NCI-H128 (cell line): Measurements from ENCODE around the gene AATK.

Experiments
- DNase-seq: peaks from one replicate; lab custom pipeline; 2025; ENCODE audit not compliant: unreplicated experiment; lab: John Stamatoyannopoulos, UW

The AATK gene

DNA sequence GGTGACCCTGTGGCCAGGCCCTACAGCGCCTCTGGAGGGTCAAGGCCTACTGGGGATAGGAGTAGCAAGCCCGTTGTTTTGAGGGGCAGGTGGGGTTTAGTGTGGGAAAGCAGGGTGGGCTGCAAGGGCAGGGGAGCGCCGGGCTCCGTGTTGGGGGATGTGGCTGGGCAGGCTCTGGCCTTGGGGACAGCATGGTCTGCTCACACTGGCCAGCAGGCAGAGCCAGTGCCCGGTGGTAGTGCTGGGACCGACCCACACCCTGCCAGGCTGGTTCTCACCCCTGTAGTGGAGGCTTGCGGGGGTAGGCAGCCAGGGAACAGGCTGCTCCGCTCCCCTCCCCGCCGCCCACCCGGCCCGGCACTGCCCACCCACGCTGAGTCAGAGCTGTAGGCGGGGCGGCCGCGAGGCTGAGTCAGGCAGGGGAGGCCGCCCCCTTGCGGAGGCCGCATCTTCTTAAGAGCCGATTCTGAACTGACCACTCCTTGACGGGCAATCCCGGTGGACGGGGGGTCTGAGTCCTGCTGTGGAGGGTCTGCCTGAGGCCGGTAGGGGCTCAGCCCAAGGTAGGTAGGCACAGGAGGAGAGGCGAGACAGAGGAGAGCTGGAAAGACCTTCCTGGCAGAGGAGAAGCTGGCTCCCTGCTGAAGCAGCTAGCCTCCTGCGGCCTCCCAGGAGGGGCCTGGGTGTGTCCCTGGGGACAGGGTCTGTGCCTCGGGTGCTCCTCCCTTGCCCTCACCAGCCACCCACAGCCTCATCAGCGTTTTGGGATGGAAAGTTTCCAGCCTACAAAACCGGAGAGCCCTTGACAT lies 68.7 kb downstream of the AATK start:
- no peak for DNase-seq

DNA sequence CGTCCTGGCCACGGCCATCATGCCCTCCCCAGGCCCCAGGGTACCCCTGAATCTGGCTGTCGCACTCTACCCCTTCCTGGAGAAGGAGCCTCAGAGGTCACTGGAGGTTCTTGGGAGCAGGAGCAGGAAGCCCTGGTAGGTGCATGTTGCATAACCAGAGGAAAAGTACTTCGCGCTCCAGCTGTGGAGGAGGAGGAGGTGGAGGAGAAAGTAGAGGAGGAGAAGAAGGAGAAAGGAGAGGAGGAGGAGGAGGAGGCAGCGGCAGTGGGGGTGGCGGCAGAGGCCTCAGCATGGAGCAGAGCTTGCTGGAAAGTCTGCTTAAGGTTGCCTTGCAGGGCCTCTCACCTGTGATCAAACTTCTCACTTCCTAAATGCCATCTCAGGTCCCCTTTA lies 69.3 kb downstream of the AATK start:
- no peak for DNase-seq

DNA sequence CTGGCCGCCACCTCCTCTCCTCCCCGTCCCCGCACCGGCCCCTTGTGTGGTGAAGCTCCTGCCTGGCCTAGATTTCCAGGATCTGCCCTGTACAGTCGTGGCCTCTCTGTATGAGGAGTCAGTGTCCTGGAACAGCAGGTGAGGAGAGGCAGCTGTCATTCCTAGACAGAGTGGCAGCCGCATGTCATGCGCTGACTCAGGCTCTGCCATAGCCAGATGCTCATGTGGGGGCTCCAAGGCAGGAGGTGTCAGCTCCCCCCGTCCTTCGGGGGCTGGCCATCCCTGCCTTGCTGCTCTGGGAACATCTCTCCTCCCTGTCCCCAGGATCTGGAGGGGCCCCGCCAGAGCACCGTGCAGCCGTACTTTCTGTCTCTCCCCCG lies 70.6 kb downstream of the AATK start:
- no peak for DNase-seq

DNA sequence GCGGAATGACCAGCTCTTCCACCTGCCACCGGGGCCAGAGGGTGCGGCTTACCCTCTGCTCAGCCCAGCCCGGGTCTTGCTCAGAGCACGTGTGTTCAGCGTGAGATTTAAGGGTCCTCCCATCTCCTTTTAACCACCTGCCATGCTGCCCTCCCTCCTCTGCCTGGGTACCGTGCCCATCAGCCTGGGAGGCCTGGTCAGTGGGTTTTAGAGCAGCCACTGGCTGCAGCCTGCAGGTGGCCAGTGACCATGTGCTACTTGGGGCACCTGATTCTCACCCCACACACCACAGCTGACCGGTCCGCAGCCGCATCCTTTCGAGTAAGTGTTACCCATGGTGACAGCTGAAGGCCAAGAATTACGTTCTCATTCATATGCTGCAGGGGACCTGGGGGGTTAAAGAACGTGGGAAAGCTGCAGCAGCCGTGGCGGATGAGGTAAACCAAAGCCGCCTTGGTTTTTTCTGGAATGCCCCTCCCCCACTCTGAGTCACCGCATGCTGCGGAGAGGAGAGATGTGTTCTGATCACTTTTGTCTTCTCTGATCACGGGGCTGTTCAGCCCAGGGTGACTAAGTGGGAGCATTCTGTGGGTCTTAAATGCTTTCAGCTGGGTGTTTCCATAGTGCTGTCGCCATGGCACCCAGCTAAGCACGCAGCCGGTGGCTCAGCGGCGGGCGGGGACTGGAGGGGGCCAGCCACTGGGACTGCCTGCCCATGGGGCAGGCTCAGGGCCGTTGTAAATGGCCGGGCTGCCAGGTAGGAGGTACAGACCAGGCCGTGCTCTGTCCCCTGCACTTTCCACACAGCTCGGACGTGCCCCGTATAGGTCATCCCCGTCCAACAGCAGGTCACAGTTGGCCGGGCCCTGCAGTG lies 71.3 kb downstream of the AATK start:
- DNase-seq = peak; percentile 87

DNA sequence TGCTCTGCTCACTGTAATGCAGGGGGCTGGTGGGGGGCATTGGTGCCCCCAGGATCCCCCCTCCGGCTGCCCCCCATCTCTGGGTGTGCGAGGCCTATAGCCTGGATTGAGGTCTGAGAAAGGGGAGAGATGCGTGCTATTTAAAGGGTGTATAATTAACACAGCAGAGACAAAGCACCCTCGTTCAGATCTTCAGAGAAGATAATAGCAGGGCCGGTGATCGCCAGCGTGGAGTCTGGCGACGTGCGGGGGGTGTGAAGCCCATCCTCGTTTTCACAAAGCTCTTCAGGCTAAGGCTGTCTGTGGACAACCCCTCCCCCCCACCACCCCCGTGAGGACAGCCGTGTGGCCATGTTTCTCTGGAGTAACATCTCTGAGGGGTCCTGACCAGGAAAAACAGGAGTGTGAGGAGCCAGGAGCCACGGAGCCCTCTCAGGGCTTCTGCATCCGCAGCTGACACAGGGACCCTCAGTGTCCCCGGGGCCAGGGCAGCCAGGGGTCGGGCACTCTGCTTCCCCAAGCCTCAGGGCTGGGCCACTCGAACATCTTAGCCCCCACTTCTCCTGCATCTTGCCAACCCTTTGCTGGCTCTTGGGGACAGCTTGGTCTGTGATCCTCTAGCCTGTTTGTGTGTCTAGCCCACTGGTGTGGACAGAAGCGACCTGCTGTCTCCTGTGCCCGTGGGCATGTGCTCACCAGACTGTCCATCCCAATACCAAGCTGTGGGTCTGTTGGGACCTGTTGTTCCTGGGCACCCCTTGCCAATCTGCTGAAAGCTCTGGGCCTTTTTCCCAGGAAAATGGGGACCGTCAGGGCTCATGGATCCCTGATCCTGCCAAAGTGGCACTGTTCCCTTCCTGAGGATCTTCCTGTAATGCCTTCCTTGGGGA lies 72.2 kb downstream of the AATK start:
- DNase-seq = no peak

DNA sequence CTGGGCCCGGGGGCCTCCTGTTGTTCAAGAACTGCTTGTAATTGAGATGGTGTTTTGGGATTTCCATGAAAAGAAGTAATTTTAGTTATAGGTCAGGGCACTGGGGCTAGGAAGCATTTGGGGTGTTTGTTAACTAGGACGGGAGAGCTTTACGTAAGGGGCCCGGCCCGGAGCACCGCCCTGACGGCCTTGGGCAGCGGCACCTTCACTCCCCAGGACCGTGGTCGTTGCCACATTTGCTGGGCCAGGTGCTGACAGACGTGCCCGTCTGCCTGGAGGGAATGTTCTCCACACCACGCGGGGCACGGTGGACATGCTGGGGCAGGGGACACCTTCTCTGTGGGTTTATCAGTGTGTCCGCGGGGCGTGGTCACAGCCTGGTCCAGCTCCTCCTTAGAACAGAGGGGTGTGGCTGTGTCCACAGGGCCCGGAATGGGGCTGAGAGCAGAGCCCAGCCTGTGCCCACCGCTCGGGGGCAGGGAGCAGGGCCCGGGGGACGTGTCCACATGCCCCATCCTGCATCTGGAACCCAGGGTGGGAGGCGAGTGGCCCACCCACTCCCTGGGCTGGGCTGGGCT lies 73.4 kb downstream of the AATK start:
- no peak for DNase-seq

DNA sequence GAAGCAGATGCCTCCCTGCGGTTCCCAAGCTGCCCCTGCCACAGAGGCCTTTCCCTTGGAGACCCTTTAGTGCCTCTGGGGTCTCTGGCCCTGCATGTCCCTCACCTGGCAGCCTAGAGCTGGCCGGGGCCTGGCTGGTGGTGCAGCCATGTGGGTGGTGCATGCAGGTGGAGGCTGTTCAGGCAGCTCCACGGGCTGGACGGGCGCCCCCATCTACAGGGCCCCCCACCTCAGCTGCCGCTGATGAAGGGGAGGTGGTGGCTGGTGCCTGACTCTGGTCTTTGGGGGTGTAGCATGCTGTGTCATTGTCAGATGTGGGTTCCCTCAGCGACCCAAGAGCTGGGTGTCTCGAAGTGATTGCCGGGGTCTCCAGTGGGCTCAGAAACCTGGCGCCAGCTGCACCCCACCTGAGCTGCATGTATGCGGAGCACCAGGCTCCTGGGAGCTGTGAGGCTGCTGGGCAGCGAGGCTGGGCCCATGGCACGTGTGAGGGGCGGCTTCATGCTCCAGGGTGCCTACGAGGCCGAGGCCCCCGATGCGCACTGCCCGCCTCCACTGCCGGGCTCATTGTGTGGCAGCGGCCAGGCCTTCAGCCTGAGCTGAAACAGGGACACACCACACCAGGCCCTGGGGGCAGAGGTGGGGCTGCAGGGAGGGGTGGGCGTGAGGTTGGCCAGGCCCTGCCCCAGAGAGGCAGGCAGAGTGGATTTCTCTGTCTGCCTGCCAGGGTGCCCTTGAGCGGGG lies 74.1 kb downstream of the AATK start:
- no peak for DNase-seq

DNA sequence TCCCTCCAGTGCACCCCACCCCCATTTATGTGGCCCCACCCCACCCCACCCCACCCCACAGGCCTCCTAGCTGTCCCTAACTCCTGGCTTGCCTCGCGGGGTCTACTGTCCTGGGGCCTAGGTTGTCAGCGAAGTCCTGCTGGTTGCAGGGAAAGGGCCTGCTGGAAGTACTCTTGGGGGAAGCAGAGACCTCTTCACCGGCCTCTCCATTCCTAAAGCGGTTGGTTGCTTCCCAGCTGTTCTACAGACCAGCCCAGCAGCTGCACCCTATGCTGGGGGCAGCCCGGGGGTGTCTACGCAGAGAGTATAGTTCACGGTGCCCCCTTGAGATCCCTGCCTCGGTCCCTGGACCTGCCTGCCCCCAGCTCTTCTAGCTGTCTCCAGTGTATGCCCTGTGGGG lies 74.9 kb downstream of the AATK start:
- no peak for DNase-seq

DNA sequence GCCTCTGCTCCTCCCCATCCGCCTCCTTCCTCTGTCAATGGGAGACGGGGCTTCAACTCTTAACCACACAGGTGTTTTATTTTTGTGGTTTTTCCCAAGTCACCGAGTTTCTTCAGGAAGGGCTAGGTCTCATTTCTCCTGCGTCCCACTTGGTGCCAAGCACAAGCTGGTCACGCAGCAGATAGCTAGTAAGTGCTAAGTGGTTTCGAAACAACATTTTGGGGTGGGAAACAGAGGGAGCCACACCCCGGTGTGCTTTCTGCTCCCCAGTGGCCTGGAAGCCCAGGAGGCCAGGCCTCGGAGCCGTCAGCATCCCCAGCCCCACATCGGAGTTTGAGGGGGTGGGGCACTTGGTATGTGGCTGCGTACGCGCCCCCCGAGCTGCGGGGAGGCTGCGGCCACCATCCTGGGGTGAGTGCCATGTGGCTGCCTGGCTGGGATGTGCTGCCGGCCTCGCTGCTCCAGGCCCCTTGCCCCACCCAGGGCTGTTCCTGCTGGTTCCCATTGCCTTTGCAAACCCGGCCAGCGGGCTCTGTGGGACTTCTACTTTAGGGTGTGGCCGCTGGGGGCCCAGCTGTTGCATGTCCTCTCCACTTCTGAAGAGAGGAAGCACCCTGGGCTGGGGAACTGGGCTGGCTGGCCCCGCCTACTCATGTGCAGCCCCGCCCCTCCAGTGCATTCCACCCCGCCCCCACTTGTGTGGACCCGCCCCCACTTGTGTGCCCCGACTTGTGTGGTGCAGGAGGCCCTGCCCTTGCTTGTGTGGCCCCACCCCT lies 75.5 kb downstream of the AATK start:
- DNase-seq = no peak

DNA sequence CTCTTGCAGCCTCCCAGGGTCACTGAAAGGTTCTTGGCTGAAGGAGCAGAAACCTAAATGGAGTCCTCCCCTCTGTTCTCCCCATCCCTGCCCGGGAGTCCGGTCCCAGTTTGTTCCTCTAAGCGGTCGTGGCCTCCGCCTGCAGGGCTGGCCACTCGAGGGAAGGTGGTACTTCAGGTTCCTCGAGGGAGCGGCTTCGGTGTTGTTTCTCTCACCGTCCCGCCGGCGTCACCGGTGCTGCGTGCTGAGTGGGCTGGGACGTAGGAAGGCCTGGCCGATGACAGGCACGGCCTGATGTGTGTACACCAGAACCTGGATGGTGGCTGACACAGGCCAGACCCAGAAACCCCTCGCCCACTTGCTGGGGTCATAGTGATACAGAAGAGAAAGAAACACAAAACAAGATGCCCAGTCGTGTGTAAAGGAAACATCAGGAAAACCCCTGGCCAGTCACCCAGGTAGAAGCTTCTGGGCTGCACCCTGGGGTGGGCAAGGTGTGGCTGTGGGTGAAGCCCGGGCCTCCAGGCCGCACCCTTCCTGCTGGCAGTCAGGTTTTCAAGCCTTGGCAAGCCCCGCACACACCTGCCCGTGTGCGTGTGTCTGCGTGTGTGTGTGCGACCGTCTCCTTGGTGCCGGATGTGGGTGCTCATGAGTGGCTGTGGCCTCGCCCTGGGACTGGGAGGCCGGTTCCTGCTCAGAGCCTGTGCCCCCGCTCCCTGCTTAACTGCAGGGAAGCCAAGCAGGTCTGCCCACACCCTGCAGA lies 79.1 kb downstream of the AATK start:
- no peak for DNase-seq

DNA sequence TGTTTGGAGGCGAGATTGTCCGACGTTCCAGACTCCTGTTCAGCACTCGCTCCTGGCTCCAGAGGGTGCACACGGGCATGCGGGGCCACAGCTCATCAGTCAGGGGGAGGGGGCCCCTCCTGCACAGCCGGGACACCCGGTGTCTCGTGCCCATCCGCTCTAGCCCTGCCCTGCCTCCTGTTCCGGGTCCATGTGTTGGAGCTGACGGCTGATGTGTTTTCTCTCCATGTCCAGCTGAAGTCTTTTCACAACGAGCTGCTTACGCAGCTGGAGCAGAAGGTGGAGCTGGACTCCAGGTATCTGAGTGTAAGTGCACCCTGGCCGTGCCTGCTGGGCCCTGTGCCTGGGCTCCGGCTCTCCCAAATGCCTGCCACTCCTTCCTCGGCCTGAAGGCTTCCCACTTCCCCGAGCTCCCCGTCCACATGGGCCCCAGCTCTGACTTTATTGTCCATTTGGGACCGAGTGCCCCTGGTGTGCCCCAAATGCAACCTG lies 80.6 kb downstream of the AATK start:
- no peak for DNase-seq

DNA sequence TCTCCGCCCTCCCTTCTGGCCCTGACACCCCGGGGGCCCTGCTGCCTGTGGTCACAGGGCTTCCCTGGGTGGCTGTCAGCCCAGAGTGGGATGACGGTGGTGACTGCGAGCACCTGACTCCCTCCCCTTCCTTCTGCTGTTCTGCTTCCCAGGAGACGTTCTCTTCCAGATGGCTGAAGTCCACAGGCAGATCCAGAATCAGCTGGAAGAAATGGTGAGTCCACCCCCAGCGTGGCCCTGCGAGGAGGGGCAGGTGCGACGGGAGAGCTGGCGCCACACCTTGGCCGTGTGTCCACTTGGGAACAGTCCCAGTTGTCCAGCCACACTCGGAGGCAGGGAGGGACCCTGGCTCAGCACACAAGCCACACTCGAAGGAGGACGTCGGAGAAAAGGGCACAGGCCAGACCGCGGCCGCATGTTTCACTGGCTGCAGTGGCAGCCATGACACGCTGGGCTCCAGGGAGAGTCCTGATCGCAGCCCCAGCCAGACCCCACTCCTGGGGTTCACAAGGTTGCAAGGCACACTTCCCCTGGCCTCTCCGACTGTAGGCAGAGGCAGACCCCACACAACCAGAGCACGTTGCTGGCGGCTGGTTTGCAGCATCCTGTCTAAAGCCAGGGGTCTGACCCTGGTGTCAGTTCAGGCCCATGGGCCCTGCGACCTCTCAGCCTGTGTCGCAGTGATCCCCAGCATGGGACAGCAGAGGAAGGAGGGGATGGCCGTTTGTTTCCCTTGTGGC lies 81.2 kb downstream of the AATK start:
- no peak for DNase-seq

DNA sequence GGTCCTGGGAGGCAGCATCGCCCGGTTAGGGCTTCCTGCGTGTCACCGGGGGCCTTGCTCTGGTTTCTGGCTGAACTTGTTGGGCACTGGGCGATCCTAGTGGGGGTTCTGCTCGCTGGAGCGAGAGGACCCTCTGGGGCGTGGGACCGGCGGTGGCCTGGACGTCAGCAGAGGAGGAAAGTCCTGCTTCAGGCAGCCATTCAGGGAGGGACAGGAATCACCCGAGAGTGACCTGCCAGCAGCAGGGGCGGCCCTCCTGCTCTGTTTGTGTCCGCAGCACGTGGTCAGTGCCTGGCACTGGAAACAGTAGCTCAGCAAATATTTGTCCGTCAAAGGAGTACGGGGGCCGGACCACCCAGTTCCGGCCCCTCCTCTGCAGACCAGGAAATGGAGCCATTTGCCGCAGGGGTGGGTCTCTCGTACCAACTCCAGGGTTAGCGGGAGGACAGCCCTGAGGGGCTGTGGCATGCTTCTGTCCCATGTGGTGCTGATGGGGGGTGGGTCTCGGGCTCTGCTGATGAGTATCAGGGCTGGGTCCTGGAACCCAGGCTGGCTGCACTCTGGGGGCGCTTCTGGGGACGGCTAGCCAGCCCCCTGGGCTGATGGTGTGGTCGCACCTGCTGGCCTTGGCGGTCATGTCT lies 82.8 kb downstream of the AATK start:
- DNase-seq = no peak

DNA sequence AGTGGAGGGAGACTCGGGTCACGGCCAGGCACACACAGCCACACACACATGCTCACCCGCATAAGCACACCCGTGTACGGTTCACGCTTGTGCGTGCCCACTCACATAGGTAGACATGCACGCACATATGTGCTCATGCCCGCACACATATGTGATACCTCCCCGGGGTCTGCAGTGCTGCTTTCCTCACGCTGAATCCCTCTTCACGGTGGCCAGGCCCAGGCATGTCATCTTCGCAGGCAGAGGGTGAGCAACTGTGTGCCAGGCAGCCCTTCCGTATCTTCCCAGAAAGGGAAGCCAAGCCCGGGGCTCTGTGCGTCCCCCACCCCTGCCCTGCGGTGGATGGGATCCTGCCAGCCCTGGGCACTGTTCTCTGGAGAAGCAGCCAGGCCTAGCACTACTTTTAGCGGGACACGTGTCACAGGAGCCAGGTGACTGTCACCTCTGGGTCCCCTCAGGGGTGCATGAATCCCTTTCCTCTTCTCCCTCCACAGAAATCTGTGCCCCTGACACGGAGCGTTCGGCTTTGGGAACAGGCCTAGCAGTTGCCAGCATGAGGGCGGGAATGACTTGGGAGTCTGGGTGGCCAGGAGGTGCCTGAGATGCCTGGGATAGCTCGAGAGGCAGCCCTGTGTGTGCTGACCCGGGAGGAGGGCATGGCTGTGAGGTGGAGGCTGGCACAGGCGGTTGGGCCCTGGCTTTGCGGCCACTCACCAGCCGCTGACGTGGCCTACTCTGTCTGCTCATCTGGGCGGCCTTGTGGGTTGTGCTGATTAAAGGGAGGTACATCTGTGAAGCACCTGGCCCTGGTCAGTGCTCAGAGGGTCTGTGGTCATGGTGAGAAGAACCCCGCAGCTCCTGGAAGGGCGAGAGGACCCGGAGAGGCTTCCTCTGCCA lies 83.6 kb downstream of the AATK start:
- DNase-seq = no peak

DNA sequence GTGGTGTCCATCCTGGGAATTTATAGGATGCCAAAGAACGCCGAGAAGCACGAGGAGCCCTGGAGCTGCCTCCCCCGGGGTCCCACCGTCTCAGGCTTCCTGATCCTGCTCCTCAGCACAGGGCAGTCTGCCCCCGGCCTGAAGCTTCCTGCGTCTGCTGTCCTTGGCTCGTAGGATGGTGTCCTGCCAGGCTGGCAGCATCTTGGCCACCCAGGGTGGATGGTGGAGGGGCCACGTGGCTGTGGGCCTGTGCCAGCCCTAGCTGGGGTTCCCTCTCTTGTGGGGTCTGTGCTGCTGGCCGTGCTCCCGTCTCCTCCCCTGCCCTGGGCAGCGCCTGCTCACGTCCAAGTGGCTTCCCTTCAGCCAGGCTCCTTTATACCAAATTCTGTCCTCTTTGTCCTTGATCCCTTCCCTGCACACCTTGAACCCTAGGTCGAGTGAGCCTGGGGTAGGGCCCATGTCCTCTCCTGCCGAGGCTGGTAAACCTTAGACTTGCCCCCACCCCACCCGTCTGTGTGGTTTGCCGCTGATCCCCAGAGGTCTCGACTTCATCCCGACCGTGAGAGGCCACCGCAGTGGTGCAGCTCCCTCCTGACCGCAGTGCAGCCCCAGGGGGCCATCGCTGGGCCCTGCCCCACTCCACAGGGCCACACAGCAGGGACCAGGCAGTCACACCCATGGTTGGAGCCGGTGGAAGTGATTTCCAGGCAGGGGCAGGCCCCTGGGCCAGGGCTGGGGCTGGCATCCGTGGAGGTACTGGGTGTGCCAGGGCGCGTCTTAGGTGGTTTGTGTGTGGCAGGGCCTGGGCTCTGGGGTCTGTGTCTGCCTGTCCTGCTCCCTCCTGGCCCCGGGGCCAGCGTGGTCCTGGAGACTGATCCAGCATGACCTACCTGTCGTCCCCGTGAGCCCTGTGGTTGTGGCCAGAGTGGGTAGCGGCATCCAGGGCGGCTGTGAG lies 84.5 kb downstream of the AATK start:
- DNase-seq = no peak
